Measurements from ENCODE around the gene COMT.

GRCh38 chr22:19898145-19898544 is 43.4 kb upstream of the COMT start:
- TF ChIP-seq CTCF (IDR thresholded peaks at IDR 0.05; ENCODE audit: insufficient read depth, low read length) (no peak), POLR2AphosphoS5 (IDR thresholded peaks at IDR 0.05; ENCODE audit: low read depth) (no peak), REST (IDR thresholded peaks at IDR 0.05; ENCODE audit: insufficient replicate concordance, low read depth) (no peak), GABPA (IDR thresholded peaks at IDR 0.05; ENCODE audit: low read depth) (no peak), SPI1 (IDR thresholded peaks at IDR 0.05; ENCODE audit: borderline replicate concordance, low read depth) (no peak)

Measured in HL-60 (cell line).